CD4-positive, alpha-beta T cell treated with Interleukin-15 for 4 hours (primary cell): ENCODE data around the gene SPDYE16.
"Not testable (repeated sequence)": the region's sequence is repeated elsewhere in the genome, so short reads cannot be mapped to it uniquely, and the experiment has no call there.

Experiments used
- DNase-seq: peaks from one replicate; pipeline ENCODE4 v3.0.0-alpha.2; 2020; ENCODE audit warnings: low spot score

The SPDYE16 gene

GRCh38 chr7:76504351-76505167 is 38.5 kb downstream of the SPDYE16 start:
- DNase-seq = not testable (repeated sequence)

- not testable (repeated sequence) for DNase-seq
These were observed 39.9 kb downstream of the SPDYE16 start for GRCh38 chr7:76503244-76503643.

- not testable (repeated sequence) for DNase-seq
These were observed 40.3 kb downstream of the SPDYE16 start for GRCh38 chr7:76502836-76503235.

- DNase-seq = not testable (repeated sequence)
These were observed 40.9 kb downstream of the SPDYE16 start for GRCh38 chr7:76502224-76502623.

GRCh38 chr7:76499924-76500241 is 43.2 kb downstream of the SPDYE16 start:
- DNase-seq = not testable (repeated sequence)

GRCh38 chr7:76499201-76499923 is 43.7 kb downstream of the SPDYE16 start:
- DNase-seq = not testable (repeated sequence)

GRCh38 chr7:76498583-76499200 is 44.4 kb downstream of the SPDYE16 start:
- DNase-seq = not testable (repeated sequence)

GRCh38 chr7:76497918-76498582 is 45.0 kb downstream of the SPDYE16 start:
- DNase-seq = not testable (repeated sequence)

GRCh38 chr7:76495717-76496116 is 47.4 kb downstream of the SPDYE16 start:
- DNase-seq = not testable (repeated sequence)

- DNase-seq = not testable (repeated sequence)
These were observed 51.0 kb downstream of the SPDYE16 start for GRCh38 chr7:76492139-76492538.

GRCh38 chr7:76487969-76488368 is 55.1 kb downstream of the SPDYE16 start:
- not testable (repeated sequence) for DNase-seq

GRCh38 chr7:76486618-76487017 is 56.5 kb downstream of the SPDYE16 start:
- peak; percentile 26 for DNase-seq

GRCh38 chr7:76485822-76486610 is 57.1 kb downstream of the SPDYE16 start:
- not testable (repeated sequence) for DNase-seq

- DNase-seq = not testable (repeated sequence)
These were observed 58.6 kb downstream of the SPDYE16 start for GRCh38 chr7:76484456-76484855.

- DNase-seq = not testable (repeated sequence)
These were observed 60.0 kb downstream of the SPDYE16 start for GRCh38 chr7:76483081-76483480.

- DNase-seq = not testable (repeated sequence)
These were observed 60.4 kb downstream of the SPDYE16 start for GRCh38 chr7:76482660-76483059.
